ENCODE measurements around the gene LITAF.
"Not testable (repeated sequence)": the region's sequence is repeated elsewhere in the genome, so short reads cannot be mapped to it uniquely, and the experiment has no call there.

LITAF gene

GRCh38 chr16:11605891-11606290, 19.2 kb upstream of the LITAF start:
- no peaks in the 10 kb centered on the region for H3K36me3 ChIP-seq (replicated peaks)
- in situ Hi-C loops (cut with HindIII; ENCODE audit: low pct_ligation_motif_present, low sequenced_read_pairs): no loop called here
- DNase-seq: no peak

GRCh38 chr16:11605564-11605886, 18.8 kb upstream of the LITAF start:
- in situ Hi-C loops (cut with HindIII; ENCODE audit: low pct_ligation_motif_present, low sequenced_read_pairs): no loop called here
- no peak for TF ChIP-seq CTCF (IDR thresholded peaks at IDR 0.05; ENCODE audit: low read depth, low read length, missing control alignments)
- no peak overlapping the region for H3K4me3 ChIP-seq (ENCODE audit: low read depth, low read length)
- DNase-seq: no peak
- H3K36me3 ChIP-seq (replicated peaks): no peaks in the 10 kb centered on the region
- H3K27me3 ChIP-seq (replicated peaks): peaks cover 3% of the 10 kb centered on the region
- H3K27ac ChIP-seq: no peak overlapping the region

More at GRCh38 chr16:11605891-11606290, 19.2 kb upstream of the LITAF start:
- Histone ChIP-seq H3K27ac (no peak overlapping the region), H3K27me3 (replicated peaks) (peaks cover 4% of the 10 kb centered on the region), H3K4me3 (ENCODE audit: low read depth, low read length) (no peak overlapping the region)
- no peak for TF ChIP-seq CTCF (IDR thresholded peaks at IDR 0.05; ENCODE audit: low read depth, low read length, missing control alignments)

GRCh38 chr16:11604783-11605563, 18.3 kb upstream of the LITAF start:
- no peaks in the 10 kb centered on the region for H3K27me3 ChIP-seq (replicated peaks)
- no peaks in the 10 kb centered on the region for H3K36me3 ChIP-seq (replicated peaks)
- no peak for TF ChIP-seq CTCF (IDR thresholded peaks at IDR 0.05; ENCODE audit: low read depth, low read length, missing control alignments)
- in situ Hi-C loops (cut with HindIII; ENCODE audit: low pct_ligation_motif_present, low sequenced_read_pairs): no loop called here
- no peak overlapping the region for H3K27ac ChIP-seq
- DNase-seq: no peak
- H3K4me3 ChIP-seq (ENCODE audit: low read depth, low read length): no peak overlapping the region

- DNase-seq; H3K27me3 ChIP-seq (replicated peaks); H3K36me3 ChIP-seq (replicated peaks); in situ Hi-C loops (cut with HindIII; ENCODE audit: low pct_ligation_motif_present, low sequenced_read_pairs); H3K4me3 ChIP-seq (ENCODE audit: low read depth, low read length); H3K27ac ChIP-seq: not testable (repeated sequence)
These were observed 17.6 kb upstream of the LITAF start for GRCh38 chr16:11604296-11604695.

GRCh38 chr16:11603331-11603750, 16.6 kb upstream of the LITAF start:
- in situ Hi-C loops (cut with HindIII; ENCODE audit: low pct_ligation_motif_present, low sequenced_read_pairs): no loop called here
- no peaks in the 10 kb centered on the region for H3K27me3 ChIP-seq (replicated peaks)
- no peaks in the 10 kb centered on the region for H3K36me3 ChIP-seq (replicated peaks)
- TF ChIP-seq CTCF (IDR thresholded peaks at IDR 0.05; ENCODE audit: low read depth, low read length, missing control alignments): no peak
- no peak overlapping the region for H3K4me3 ChIP-seq (ENCODE audit: low read depth, low read length)
- no peak overlapping the region for H3K27ac ChIP-seq
- no peak for DNase-seq

- no peak for DNase-seq
- TF ChIP-seq CTCF (IDR thresholded peaks at IDR 0.05; ENCODE audit: low read depth, low read length, missing control alignments): no peak
- Histone ChIP-seq H3K4me3 (ENCODE audit: low read depth, low read length) (no peak overlapping the region), H3K27ac (no peak overlapping the region), H3K36me3 (replicated peaks) (no peaks in the 10 kb centered on the region), H3K27me3 (replicated peaks) (no peaks in the 10 kb centered on the region)
- in situ Hi-C loops (cut with HindIII; ENCODE audit: low pct_ligation_motif_present, low sequenced_read_pairs): no loop called here
These were observed 15.6 kb upstream of the LITAF start for GRCh38 chr16:11602321-11602720.

All from brain microvascular endothelial cell (primary cell).